KBM-7 (cell line): ENCODE data around the gene PRSS57.
"Not testable (repeated sequence)": the region's sequence is repeated elsewhere in the genome, so short reads cannot be mapped to it uniquely, and the experiment has no call there.

Experiments
- DNase-seq: peaks from one replicate; pipeline ENCODE4 v3.0.0-alpha.2; 2015
- in situ Hi-C: fragments of 300-500 bp; cut with MboI; formaldehyde crosslinking; loops from 2 replicates; pipeline ENCODE4 v1.14.3; 2020; ENCODE audit warnings: low sequenced_read_pairs, low pct_unique_long_range_greater_than_20kb, mixed read lengths

The PRSS57 gene

GRCh38 chr19:695352-695949 lies at the start of gene PRSS57:
PRSS57 (minus strand) TSS chr19:695452; CDS start chr19:695430, 22 bp downstream.
- in situ Hi-C loops, result no loop called here

DNA sequence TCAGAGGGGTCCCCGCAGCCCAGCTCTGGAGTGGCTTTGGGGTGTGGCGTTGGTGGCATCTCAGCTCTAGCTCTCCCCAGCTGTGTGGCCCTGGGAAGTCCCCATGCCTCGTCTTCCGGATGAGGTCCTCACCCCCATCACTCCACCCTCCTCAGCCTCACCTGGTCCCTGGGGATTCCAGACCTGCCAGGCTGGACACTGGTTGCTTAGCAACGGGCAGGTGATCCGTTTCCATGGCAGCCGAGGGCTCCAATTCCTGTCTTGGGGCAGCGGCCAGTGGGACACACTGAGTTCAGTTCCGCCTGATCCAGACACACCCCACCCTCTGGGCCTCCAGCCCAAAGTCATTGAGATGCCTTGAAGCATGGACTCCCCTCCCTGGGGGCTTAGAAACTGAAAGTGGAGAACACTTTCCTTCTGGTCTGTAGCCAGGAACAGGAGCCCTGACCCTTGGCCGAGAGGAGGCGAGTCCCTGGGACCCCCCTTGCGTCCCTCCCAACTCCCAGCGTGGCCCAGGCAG lies 48.0 kb upstream of the PRSS57 start:
- no peak for DNase-seq
- in situ Hi-C loops, result no loop called here

More at GRCh38 chr19:695352-695949, at the start of gene PRSS57:
- peak; percentile 88 for DNase-seq

DNA sequence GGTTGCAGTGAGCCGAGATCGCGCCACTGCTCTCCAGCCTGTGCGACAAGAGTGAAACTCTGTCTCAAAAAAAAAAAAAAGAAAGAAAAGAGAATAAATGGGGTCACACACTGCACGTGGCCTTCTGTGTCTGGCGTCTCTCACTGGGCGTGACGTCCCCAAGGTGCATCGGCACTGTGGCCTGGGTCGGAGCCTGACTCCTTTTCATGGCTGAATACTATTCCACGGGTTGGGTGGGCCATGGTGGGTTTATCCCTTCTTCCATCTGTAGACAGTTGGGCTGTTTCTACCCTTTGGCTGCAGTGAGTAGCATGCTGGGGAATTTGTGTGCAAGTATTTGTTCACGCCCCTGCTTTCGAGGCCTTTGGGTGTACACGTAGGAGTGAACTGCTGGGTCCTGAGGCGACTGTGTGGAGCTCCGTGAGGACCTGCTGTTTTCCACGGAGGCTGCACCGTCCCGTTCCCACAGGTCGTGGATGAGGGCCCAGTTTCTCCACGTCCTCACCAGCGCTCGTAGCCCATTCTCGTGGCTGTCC lies 47.4 kb upstream of the PRSS57 start:
- DNase-seq, result no peak
- in situ Hi-C loops, result no loop called here

DNA sequence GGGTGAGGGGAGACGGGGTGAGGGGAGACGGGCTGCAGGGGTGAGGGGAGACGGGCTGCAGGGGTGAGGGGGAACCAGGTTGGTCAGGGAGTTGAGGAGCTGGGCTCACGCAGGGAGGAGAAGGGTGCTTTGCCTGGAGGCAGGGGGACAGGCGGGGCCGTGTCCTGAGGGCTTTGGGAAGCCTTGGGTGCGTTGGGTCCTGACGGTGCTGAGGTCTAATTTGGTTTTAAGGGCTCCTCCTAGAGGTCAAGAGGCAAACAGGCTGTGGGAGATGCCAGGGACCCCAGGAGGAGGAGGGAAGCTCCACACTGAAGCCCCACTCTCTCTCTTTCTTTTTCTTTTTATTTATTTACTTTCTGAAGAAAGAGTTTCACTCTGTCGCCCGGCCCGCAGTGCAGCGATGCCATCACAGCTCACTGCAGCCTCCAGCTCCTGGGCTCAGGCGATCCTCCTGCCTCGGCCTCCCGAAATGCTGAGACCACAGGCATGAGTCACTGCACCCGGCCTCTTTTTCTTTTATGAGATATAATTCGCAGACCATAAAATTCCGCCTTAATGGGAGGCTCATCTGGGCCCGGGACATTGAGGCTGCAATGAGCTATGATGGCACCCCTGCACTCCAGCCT lies 46.4 kb upstream of the PRSS57 start:
- peak; percentile 49 for DNase-seq
- in situ Hi-C loops, result no loop called here

GRCh38 chr19:740816-741505 lies 45.7 kb upstream of the PRSS57 start:
- in situ Hi-C loops, DNase-seq: not testable (repeated sequence)

- in situ Hi-C loops, result no loop called here
- DNase-seq, result no peak
Observed at GRCh38 chr19:739998-740715, 44.9 kb upstream of the PRSS57 start.

- in situ Hi-C loops, result no loop called here
- DNase-seq, result no peak
Observed at GRCh38 chr19:738509-739128, 43.4 kb upstream of the PRSS57 start.

DNA sequence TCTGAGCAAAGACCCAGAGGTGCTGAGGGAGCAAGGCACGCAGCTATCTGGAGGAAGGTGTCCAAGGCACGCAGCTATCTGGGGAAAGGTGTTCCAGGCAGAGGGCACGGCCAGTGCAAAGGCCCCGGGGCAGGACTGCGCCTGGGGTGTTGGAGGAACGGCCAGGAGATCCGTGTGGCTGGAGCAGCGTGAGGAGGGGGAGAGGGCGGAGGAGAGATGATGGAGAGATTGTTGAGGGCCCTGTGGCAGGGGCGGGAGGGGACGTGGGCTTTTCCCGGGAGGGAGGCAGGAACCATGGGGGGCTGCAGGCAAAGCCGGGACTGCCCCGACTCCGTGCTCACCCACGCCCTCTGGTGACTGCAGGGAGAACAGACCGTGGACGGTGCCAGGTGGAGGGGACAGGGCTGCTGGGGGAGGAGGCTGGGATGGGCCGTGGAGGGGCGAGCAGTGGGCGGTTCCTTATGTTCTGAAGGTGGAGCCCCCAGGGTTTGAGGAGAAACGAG lies 42.4 kb upstream of the PRSS57 start:
- peak; percentile 58 for DNase-seq
- in situ Hi-C loops, result no loop called here

DNA sequence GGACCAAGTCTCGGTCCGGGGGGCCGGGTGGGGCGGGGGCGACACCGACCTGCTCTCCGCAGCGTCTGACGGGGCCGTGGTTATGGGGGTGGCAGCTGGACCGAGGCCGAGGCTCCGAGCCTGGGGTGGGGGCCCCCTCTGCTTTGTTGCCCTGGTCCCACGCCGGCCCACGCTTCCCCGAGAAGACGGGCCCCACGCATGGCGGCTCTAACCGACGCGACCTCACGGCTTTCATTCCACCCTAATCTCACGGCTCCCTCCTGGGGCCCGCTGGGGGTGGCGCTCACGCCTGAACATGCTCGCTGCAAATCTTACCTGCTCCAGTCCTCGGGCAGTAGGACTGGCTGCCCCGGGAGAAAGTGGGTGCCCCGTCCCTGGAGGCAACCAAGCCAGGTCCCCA lies 40.9 kb upstream of the PRSS57 start:
- in situ Hi-C loops, result no loop called here
- DNase-seq, result no peak

- in situ Hi-C loops, result no loop called here
Observed at GRCh38 chr19:734716-735115, 39.5 kb upstream of the PRSS57 start.

DNA sequence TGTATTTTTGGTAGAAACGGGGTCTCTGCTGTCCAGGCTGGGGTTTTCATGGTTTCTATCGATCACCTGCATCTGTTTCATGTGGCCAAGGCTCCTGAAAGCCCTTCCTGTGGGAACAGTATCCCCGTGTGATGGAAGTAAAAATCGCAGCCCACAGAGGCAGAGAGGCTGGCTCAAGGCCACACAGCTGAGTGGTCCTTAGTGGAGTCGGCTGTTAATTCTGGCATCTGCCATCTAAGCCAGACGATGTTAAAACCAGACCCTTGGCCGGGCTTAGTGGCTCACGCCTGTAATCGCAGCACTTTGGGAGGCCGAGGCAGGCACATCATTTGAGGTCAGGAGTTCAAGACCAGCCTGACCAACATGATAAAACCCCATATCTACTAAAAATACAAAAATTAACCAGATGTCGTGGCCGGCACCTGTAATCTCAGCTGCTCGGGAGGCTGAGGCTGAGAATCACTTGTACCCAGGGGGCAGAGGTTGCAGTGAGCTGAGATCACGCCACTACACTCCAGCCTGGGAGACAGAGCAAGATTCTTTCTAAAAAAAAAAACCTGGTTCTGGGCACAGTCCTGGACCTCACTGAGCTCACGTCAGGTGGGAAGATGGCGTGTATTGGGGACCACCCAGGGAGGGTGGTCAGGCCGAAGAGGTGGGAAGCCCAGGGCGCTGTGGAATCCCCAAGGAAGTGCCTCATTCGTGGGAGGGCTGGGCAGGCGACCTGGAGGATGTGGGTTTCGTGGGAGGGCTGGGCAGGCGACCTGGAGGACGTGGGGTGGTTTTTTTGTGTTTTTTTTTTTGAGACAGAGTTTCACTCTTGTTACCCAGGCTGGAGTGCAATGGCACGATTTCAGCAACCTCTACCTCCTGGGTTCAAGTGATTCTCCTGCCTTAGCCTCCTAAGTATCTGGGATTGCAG lies 37.2 kb upstream of the PRSS57 start:
- in situ Hi-C loops, result no loop called here
- no peak for DNase-seq

More at GRCh38 chr19:734716-735115, 39.5 kb upstream of the PRSS57 start:
- DNase-seq, result no peak

DNA sequence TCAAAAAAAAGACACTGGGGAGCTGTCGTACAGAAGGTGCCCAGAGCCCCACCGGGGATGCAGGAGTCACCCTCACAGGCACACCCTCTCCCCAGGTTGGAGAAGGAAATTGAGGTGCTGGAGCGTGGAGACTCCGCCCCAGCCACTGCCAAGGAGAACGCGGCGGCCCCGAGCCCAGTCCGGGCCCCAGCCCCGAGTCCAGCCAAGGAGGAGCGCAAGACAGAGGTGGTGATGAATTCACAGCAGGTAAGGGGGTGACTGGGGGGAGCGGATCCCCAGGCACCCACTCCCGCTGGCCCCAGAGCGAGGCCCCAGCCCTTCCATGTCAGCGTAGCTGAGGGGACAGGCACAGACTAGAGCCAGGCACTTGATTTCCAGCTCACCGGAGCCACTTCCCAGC lies 35.7 kb upstream of the PRSS57 start:
- in situ Hi-C loops, result no loop called here
- no peak for DNase-seq

DNA sequence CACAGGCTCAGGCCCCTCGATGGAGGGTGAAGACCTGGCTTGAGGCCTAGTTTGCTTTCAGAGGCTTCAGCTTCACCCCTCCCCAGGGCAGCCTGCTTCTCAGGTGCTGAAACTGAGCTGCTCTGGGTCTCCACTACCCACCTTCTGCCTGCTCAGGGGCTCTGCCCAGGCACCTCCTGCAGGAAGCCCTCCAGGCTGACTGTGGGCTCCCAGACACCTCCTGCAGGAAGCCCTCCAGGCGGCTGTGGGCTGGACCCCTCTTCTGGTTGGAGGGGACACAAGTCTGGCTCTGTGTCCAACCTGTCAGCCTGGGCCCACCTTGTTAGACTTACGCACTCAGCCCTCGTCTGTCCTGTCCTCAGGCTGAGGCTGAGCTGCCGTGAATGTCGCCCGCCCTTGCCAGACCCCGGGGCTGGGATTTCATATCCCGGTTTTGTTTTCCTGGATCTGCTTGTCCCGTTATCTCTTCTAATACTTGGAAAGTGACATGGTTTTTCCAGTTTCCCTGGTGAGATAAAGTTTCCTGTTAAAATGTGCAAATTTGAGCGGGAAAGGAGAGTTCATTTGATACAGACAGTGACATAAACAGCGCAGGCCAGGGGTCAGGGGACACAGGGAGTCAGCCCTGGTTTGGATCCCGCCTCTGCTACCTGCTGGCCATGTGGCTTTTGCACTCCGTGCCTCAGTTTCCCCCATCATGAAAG lies 34.9 kb upstream of the PRSS57 start:
- in situ Hi-C loops, result no loop called here
- no peak for DNase-seq

GRCh38 chr19:729564-729963 lies 34.3 kb upstream of the PRSS57 start:
- in situ Hi-C loops, DNase-seq: not testable (repeated sequence)

DNA sequence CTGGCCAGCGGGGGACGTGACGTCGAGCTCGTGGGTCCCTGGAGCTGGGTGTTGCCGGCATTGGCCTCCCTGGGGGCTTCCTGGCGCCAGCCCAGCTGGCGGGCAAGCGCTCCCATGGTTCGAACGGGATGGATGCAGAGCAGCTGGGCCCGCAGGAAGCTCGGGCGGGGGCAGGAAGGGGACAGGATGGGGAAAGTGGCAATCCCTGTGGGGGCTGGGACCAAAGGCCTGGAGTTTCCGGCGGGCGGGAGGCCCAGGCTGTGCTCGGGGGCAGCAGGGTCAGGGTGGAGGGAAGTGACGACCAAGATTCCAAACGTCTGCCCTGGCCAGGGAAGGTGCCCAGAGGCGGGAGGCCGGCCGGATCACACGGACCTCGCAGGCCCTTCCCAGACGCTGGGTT lies 32.8 kb upstream of the PRSS57 start:
- no peak for DNase-seq
- in situ Hi-C loops, result no loop called here

DNA sequence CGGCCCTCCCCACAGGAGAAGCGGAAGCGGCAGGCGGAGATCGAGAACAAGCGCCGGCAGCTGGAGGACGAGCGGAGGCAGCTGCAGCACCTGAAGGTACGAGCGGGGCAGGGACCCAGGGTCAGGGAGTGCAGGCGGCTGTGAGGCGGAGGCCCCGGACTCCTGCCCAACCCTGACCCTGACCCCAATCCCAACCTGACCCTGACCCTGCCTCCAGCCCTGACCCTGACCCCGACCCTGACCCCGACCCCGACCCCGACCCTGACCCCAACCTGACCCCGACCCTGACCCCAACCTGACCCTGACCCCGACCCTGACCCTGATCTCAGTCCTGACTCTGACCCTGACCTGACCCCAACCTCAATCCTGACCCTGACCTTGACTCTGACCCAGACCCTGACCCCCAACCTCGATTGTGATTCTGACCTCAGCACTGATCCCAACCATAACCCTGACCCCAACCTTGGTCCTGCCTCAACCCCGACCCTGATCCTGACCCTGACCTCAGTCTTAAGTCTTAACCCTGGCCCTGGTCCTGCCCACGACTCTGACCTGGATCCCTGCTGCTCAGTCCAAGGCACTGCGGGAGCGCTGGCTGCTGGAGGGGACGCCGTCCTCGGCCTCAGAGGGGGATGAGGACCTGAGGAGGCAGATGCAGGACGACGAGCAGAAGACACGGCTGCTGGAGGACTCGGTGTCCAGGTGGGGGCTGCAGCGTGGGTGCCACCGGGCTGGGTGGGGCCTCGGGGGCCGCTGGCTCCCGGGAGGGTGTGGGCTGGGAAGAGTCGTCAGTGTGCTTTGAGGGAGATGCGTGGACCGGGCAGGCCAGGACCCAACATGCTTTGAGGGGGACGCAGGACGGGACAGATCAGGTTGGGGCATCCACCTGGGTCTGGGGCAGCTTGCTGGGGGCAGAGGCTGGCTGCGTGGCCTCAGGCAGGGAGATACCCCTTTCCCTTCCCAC lies 32.0 kb upstream of the PRSS57 start:
- no peak for DNase-seq
- in situ Hi-C loops, result no loop called here
